ENCODE measurements around the gene SDR42E2. TPM values are rescaled to one million over a fixed set of nuclear protein-coding genes. Genes with fewer than 3 reads are reported as not detected.
"Not testable (repeated sequence)": the region's sequence is repeated elsewhere in the genome, so short reads cannot be mapped to it uniquely, and the experiment has no call there.

The SDR42E2 gene
- total and polyA plus RNA-seq, 7 donors, result 0.01 to 0.08 TPM; not detected in 5

GRCh38 chr16:22163806-22164205 is 1.5 kb downstream of the SDR42E2 start:
- no peaks in the 10 kb centered on the region for H3K36me3 ChIP-seq (ENCODE audit: insufficient read depth in 1 of 2, low read depth in 1 of 2)
- ATAC-seq, result no peak
- 80 to 90% (median 85%) methylated on average over 6 of the region's 6 CpGs for WGBS, 3 donors
- no peak overlapping the region for H3K27ac ChIP-seq
- H3K4me3 ChIP-seq, result no peak overlapping the region
- H3K4me1 ChIP-seq, result no peaks in the 10 kb centered on the region
- intact Hi-C loops (cut with DNase I), result no loop called here
- DNase-seq, result no peak
- TF ChIP-seq CTCF (IDR thresholded peaks at IDR 0.05), result no peak
- peaks cover 0 to 25% (median 6%) of the 10 kb centered on the region in 3 donors for H3K27me3 ChIP-seq (ENCODE audit: insufficient read depth in 3 of 3, low read length in 2 of 3)
- no peaks in the 10 kb centered on the region for H3K9me3 ChIP-seq

- TF ChIP-seq CTCF (IDR thresholded peaks at IDR 0.05), result no peak
- no peak for DNase-seq
- H3K9me3 ChIP-seq, result no peaks in the 10 kb centered on the region
- intact Hi-C loops (cut with DNase I), result no loop called here
- no peak for ATAC-seq
- no peaks in the 10 kb centered on the region for H3K4me1 ChIP-seq
- H3K36me3 ChIP-seq (ENCODE audit: insufficient read depth in 1 of 2, low read depth in 1 of 2), result no peaks in the 10 kb centered on the region
- WGBS, 3 donors, result 90 to 94% (median 92%) methylated on average over 5 of the region's 5 CpGs
- H3K27ac ChIP-seq, result no peak overlapping the region
- no peak overlapping the region for H3K4me3 ChIP-seq
- H3K27me3 ChIP-seq (ENCODE audit: insufficient read depth in 3 of 3, low read length in 2 of 3), result peaks cover 0 to 25% (median 6%) of the 10 kb centered on the region in 3 donors
These were observed 2.2 kb downstream of the SDR42E2 start for GRCh38 chr16:22164482-22164881.

GRCh38 chr16:22165508-22166285 is 3.4 kb downstream of the SDR42E2 start:
- H3K27me3 ChIP-seq (ENCODE audit: insufficient read depth in 3 of 3, low read length in 2 of 3), result peaks cover 0 to 25% (median 4%) of the 10 kb centered on the region in 3 donors
- DNase-seq (no peak), ATAC-seq (no peak)
- WGBS, 3 donors, result 80 to 84% (median 83%) methylated on average over 13 to 16 of the region's 16 CpGs
- H3K4me3 ChIP-seq, result no peak overlapping the region
- no peak overlapping the region for H3K27ac ChIP-seq
- no peaks in the 10 kb centered on the region for H3K9me3 ChIP-seq
- H3K4me1 ChIP-seq, result no peaks in the 10 kb centered on the region
- no peak for TF ChIP-seq CTCF (IDR thresholded peaks at IDR 0.05)
- H3K36me3 ChIP-seq (ENCODE audit: insufficient read depth in 1 of 2, low read depth in 1 of 2), result no peaks in the 10 kb centered on the region
- intact Hi-C loops (cut with DNase I), result no loop called here

- H3K4me1 ChIP-seq, result no peaks in the 10 kb centered on the region
- 83 to 91% (median 88%) methylated on average over 6 of the region's 6 CpGs for WGBS, 3 donors
- no peak overlapping the region for H3K27ac ChIP-seq
- H3K36me3 ChIP-seq (ENCODE audit: insufficient read depth in 1 of 2, low read depth in 1 of 2), result no peaks in the 10 kb centered on the region
- TF ChIP-seq CTCF (IDR thresholded peaks at IDR 0.05), result no peak
- intact Hi-C loops (cut with DNase I), result no loop called here
- no peak for ATAC-seq
- no peaks in the 10 kb centered on the region for H3K9me3 ChIP-seq
- H3K4me3 ChIP-seq, result no peak overlapping the region
- no peaks in the 10 kb centered on the region for H3K27me3 ChIP-seq (ENCODE audit: insufficient read depth in 3 of 3, low read length in 2 of 3)
- no peak for DNase-seq
These were observed 9.6 kb downstream of the SDR42E2 start for GRCh38 chr16:22171953-22172352.

- H3K4me1 ChIP-seq; H3K27me3 ChIP-seq (ENCODE audit: insufficient read depth in 3 of 3, low read length in 2 of 3); H3K9me3 ChIP-seq; intact Hi-C loops (cut with DNase I); DNase-seq; H3K36me3 ChIP-seq (ENCODE audit: insufficient read depth in 1 of 2, low read depth in 1 of 2); H3K4me3 ChIP-seq; ATAC-seq; H3K27ac ChIP-seq: not testable (repeated sequence)
- 88 to 96% (median 95%) methylated on average over 1 of the region's 1 CpG for WGBS, 3 donors
These were observed 10.3 kb downstream of the SDR42E2 start for GRCh38 chr16:22172642-22173041.

Data from psoas muscle (tissue), 8 donors.